ENCODE results near the gene NFAM1. TPM values are rescaled to one million over a fixed set of nuclear protein-coding genes. Genes with fewer than 3 reads are reported as not detected.

NFAM1 gene
- total RNA-seq, 4 donors from 2014 or later = 0.70 to 3.1 (median 0.97) TPM

GRCh38 chr22:42363892-42364291 is 68.3 kb downstream of the NFAM1 start:
- no peaks in the 10 kb centered on the region for H3K36me3 ChIP-seq
- TF ChIP-seq POLR2A (IDR thresholded peaks at IDR 0.05) (no peak), EP300 (IDR thresholded peaks at IDR 0.05) (no peak), POLR2AphosphoS5 (IDR thresholded peaks at IDR 0.05) (no peak), CTCF (IDR thresholded peaks at IDR 0.05) (no peak)
- 72% methylated on average over 6 of the region's 6 CpGs for WGBS
- peaks cover 54% of the 10 kb centered on the region for H3K4me1 ChIP-seq
- peaks cover 2% of the 10 kb centered on the region for H3K27me3 ChIP-seq
- no peak for DNase-seq (ENCODE audit: low spot score in 2 of 2)
- H3K27ac ChIP-seq = no peak overlapping the region
- no peaks in the 10 kb centered on the region for H3K9me3 ChIP-seq
- no peak overlapping the region for H3K4me3 ChIP-seq

DNA sequence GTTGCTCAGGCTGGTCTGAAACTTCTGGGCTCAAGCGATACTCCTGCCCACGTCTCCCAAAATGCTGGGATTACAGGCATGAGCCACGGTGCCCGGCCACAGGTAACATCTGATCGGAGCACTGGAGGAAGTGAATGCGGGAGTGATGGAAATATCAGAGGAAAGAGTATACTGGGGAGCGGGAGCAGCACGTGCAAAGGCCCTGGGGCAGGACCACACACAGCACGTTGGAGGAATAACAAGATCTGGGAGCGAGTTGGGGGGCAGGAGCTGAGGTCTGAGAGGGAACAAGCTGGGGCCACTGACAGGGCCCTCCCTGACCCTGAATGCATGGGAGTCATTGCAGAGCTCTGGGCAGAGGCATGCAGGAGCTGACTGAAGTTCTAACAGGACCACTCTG is 70.7 kb downstream of the NFAM1 start:
- Histone ChIP-seq H3K9me3 (no peaks in the 10 kb centered on the region), H3K27me3 (no peaks in the 10 kb centered on the region), H3K27ac (no peak overlapping the region), H3K4me1 (peaks cover 39% of the 10 kb centered on the region), H3K4me3 (no peak overlapping the region), H3K36me3 (no peaks in the 10 kb centered on the region)
- no peak for DNase-seq (ENCODE audit: low spot score in 2 of 2)
- WGBS = 93% methylated on average over 10 of the region's 10 CpGs
- no peak for TF ChIP-seq EP300 (IDR thresholded peaks at IDR 0.05)
- TF ChIP-seq POLR2AphosphoS5 (IDR thresholded peaks at IDR 0.05) = no peak
- TF ChIP-seq POLR2A (IDR thresholded peaks at IDR 0.05) = no peak
- TF ChIP-seq CTCF (IDR thresholded peaks at IDR 0.05) = no peak

GRCh38 chr22:42360348-42360747 is 71.9 kb downstream of the NFAM1 start:
- no peak for DNase-seq (ENCODE audit: low spot score in 2 of 2)
- H3K27me3 ChIP-seq = no peaks in the 10 kb centered on the region
- no peaks in the 10 kb centered on the region for H3K9me3 ChIP-seq
- H3K4me1 ChIP-seq = peaks cover 28% of the 10 kb centered on the region
- no peak overlapping the region for H3K4me3 ChIP-seq
- TF ChIP-seq EP300 (IDR thresholded peaks at IDR 0.05) (no peak), POLR2A (IDR thresholded peaks at IDR 0.05) (no peak), POLR2AphosphoS5 (IDR thresholded peaks at IDR 0.05) (no peak), CTCF (IDR thresholded peaks at IDR 0.05) (no peak)
- H3K27ac ChIP-seq = no peak overlapping the region
- 48% methylated on average over 7 of the region's 7 CpGs for WGBS
- no peaks in the 10 kb centered on the region for H3K36me3 ChIP-seq

- WGBS = 75% methylated on average over 13 of the region's 16 CpGs
- H3K27me3 ChIP-seq = no peaks in the 10 kb centered on the region
- no peaks in the 10 kb centered on the region for H3K9me3 ChIP-seq
- H3K4me1 ChIP-seq = peaks cover 22% of the 10 kb centered on the region
- no peak for DNase-seq (ENCODE audit: low spot score in 2 of 2)
- no peaks in the 10 kb centered on the region for H3K36me3 ChIP-seq
- no peak overlapping the region for H3K4me3 ChIP-seq
- no peak overlapping the region for H3K27ac ChIP-seq
- TF ChIP-seq EP300 (IDR thresholded peaks at IDR 0.05) (no peak), POLR2AphosphoS5 (IDR thresholded peaks at IDR 0.05) (no peak), CTCF (IDR thresholded peaks at IDR 0.05) (no peak), POLR2A (IDR thresholded peaks at IDR 0.05) (no peak)
These were observed 73.3 kb downstream of the NFAM1 start for GRCh38 chr22:42358643-42359558.

DNA sequence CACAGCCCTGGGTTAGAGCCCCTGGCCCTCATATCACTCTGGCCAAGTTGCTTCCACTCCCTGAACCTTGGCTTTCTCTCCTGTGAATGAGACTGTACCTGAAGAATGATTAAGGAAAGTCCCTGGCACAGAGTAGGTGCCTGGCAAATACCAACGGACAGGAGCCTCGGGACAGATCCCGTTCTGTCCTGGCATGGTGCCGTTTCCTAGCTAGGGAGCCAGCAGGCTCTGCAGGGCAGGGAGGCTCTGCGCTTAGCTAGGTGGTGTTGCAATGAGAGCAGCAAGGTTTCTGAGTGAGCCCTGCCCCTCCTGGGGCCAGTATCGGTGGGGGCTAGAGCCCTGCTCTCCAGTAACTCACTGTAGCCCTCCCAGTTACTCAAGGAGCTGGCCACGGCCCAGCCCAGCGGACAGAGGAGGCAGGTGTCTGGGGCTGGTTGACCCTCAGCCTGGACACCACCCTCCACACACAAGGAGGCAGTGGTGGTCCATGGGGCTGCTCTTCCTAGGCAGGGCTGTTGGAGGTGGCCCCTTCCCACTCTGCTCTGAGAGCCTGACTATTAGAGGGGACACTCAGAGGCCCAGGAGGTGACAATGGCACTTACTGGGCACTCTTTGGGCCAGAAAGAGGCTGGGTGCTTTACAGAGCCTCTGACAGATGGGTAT is 74.4 kb downstream of the NFAM1 start:
- Histone ChIP-seq H3K9me3 (no peaks in the 10 kb centered on the region), H3K36me3 (no peaks in the 10 kb centered on the region), H3K27ac (no peak overlapping the region), H3K4me3 (no peak overlapping the region), H3K4me1 (peaks cover 25% of the 10 kb centered on the region), H3K27me3 (no peaks in the 10 kb centered on the region)
- 40% methylated on average over 1 of the region's 8 CpGs for WGBS
- TF ChIP-seq CTCF (IDR thresholded peaks at IDR 0.05) (no peak), EP300 (IDR thresholded peaks at IDR 0.05) (no peak), POLR2AphosphoS5 (IDR thresholded peaks at IDR 0.05) (no peak), POLR2A (IDR thresholded peaks at IDR 0.05) (no peak)
- no peak for DNase-seq (ENCODE audit: low spot score in 2 of 2)
